ENCODE measurements around the gene SULF2.

Gene SULF2

DNA sequence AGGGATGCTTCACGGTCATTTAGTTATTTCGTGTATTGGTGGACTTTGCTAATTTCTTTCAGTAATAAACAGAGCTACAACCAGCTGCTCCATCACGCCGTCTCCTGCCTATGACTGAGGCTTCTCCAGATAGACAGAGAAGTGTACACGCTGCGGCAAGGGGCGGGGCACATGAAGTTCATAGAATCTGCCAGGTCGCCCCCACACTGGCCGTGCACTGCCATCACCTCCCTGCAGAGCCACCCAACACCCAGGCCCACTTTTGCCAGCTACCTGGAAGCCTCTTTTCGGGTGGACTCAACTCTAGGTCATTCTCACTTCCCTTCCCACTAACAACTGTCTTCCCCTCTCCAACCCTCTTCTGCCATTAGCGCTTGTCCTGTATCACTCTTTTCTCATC lies 88.4 kb downstream of the SULF2 start:
- no peak for DNase-seq (ENCODE audit: low read depth, low spot score)
- no peak overlapping the region for H3K27ac ChIP-seq

DNA sequence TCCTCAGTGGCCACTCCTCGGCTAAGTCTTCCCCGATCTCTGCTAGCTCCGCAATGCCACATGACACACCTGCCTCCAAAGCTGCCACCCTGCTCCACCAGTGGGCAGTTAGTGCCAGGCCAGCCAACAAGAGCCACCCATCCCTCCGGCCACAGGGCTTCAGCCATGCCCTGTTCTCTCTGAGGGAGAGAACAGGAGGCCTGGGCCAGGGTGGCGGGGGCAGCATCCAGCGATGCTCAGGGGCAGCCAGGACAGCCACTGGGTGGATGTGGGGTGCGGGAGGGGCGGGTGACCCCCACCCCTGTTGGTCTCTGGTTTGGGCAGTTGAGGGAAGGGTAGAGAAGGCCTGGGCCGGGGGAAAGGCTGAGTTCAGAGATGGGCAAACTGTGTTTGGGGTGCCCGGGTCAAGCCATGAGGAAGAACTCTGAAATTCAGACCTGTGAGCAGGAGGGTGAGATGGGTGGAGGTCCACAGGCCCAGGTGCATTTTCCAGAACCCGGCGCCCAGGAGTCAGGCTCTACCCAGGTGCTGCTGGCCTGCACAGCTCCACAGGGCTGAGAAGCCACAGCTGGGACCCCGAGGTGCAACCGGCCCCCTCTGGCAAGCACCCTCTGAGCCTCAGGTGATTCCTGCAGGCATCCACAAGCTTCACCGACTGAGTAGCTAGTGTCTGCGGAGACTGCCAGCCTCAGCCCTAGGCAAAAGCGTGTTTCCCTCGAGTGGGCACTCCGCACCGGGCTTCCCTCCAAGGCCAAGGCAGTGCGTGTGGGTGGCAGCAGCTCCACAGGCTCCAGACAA lies 91.1 kb downstream of the SULF2 start:
- no peak overlapping the region for H3K27ac ChIP-seq
- DNase-seq (ENCODE audit: low read depth, low spot score), result no peak

GRCh38 chr20:47691625-47692024 lies 93.7 kb downstream of the SULF2 start:
- DNase-seq (ENCODE audit: low read depth, low spot score), result no peak
- H3K27ac ChIP-seq, result no peak overlapping the region

GRCh38 chr20:47689731-47690130 lies 95.5 kb downstream of the SULF2 start:
- DNase-seq (ENCODE audit: low read depth, low spot score), result no peak
- no peak overlapping the region for H3K27ac ChIP-seq

- no peak for DNase-seq (ENCODE audit: low read depth, low spot score)
- no peak overlapping the region for H3K27ac ChIP-seq
These were observed 96.6 kb downstream of the SULF2 start for GRCh38 chr20:47688385-47689381.

GRCh38 chr20:47687095-47687987 lies 97.9 kb downstream of the SULF2 start:
- H3K27ac ChIP-seq, result no peak overlapping the region
- no peak for DNase-seq (ENCODE audit: low read depth, low spot score)

GRCh38 chr20:47686545-47686944 lies 98.7 kb downstream of the SULF2 start:
- DNase-seq (ENCODE audit: low read depth, low spot score), result no peak
- no peak overlapping the region for H3K27ac ChIP-seq

GRCh38 chr20:47684306-47685080 lies 100.8 kb downstream of the SULF2 start:
- no peak for DNase-seq (ENCODE audit: low read depth, low spot score)
- no peak overlapping the region for H3K27ac ChIP-seq

DNA sequence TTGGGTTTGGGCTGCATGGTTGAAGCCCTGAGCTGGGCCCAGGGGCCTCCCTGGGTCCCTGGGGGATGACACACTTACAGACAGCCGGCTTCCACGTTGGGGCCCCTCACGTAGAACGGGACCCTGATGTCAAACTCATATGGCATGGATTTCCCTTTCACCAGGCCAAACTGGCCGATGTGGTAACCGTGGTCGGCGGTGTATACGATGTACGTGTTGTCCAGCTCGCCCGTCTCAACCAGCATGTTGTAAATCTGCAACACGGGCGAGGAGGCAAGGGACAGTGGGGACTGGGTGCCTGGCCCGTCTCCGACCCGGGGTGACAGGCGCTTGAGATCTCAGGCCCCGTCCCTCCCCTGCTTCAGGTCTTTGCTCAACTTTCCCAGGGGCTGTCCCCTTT lies 102.4 kb downstream of the SULF2 start:
- no peak overlapping the region for H3K27ac ChIP-seq
- no peak for DNase-seq (ENCODE audit: low read depth, low spot score)

GRCh38 chr20:47682028-47682783 lies 103.1 kb downstream of the SULF2 start:
- no peak overlapping the region for H3K27ac ChIP-seq
- no peak for DNase-seq (ENCODE audit: low read depth, low spot score)

DNA sequence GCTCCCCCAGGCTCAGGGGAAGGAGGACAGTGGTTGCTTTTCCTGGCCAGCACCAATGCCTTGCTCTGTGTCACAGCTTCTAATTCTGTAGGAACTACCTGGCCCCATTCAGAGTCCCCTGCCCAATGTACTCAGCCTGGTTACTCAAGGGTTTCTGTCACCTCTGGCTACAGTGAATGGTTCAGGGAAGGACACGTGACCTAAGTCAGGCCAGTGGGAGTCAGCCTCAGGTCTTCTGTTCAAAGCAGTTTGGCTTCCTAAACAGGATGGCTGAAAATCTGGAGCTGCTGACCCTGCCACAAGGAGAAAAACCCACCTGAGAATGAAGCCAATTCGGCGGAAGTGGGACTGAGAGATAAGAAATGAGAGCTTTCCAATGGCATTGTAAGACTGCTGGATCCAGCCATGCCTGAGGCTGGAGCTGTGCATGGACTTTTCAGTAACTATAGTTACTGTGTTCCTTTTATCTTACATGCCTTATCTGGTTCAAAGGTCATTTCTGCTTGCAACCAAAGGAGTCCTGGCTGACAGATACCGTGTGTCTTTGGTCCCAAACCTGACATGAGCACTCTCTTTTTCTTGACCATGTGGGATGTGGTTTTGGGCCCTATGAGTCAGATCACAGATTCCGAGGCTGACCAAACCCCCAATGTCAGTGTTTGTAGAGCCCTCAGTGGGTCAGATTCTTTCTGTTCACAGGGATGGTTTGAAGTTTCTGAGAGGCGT lies 104.3 kb downstream of the SULF2 start:
- DNase-seq (ENCODE audit: low read depth, low spot score), result no peak
- H3K27ac ChIP-seq, result no peak overlapping the region

GRCh38 chr20:47679462-47679861 lies 105.8 kb downstream of the SULF2 start:
- no peak for DNase-seq (ENCODE audit: low read depth, low spot score)
- H3K27ac ChIP-seq, result no peak overlapping the region

GRCh38 chr20:47678536-47678935 lies 106.7 kb downstream of the SULF2 start:
- no peak overlapping the region for H3K27ac ChIP-seq
- DNase-seq (ENCODE audit: low read depth, low spot score), result no peak

DNA sequence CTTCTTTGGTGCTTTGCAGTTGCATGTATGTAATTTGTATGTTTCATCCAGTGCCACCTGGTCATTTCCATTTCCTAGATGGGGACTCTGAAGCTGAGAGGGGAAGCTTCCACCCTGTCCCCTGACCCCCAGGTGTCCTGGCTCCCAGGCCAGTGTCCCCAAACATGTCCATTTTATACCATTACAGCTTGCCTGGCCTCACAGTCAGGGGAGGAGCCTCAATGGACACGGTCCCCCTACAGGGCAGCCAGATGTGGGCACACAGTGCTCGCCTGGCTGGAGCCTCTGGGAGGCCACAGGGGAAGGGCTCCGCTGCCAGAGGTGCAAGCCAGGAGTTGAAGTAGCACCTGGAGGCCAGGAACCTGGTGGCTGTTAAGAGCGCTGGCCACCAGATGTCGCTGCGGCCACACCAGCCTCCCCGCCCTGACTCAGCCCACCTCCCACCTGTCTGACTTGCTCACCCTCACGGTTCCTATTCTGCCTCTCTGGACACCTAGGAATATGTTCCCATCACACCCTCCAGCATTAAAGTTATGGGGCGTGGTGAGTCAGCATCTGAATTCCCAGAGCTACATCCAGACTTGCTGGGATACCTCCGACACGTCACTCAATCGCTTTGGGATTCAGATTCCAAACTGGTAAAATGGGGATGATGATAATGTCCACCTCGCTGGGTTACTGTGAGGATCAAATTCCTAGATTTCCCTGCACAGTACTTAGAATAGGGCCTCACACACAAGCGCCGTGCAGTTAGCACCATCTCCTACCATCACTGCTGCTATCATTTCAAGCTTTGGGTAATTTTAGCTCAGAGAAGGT lies 107.4 kb downstream of the SULF2 start:
- H3K27ac ChIP-seq, result no peak overlapping the region
- DNase-seq (ENCODE audit: low read depth, low spot score), result peak; percentile 3

DNA sequence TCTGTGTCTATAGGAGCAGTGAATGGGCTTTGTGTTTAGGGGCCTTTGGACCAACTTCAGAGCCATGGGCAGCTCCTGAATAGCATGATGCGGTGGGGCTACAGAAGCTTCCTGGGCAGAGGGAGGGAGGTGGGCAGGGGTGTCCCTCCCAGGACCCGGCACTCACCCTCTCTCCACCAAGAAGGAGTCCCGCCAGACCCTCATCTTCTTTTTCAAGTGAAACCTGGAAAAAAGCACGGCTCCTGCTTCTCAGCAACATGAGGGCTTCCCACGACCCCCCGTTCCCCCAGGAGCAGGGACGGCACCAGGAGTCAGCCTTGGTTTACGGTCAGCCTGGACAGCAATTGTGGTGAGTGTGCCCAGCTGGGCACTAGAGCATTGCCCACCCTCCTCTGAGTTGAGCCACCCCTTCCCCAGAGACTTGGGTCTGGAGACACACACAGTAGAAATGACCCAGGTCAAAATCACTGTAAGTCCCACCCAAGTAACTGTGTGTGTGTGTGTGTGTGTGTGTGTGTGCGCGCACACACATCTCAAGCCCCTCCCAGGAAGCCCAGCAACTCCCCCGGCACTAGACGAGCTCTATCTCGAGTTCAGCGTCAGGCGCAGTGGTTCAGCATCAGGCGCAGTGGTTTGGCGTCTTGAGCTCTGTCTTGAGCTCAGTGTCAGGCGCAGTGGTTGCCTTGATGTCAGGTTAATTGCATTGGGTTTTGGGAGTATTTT lies 108.2 kb downstream of the SULF2 start:
- DNase-seq (ENCODE audit: low read depth, low spot score), result no peak
- H3K27ac ChIP-seq, result no peak overlapping the region

DNA sequence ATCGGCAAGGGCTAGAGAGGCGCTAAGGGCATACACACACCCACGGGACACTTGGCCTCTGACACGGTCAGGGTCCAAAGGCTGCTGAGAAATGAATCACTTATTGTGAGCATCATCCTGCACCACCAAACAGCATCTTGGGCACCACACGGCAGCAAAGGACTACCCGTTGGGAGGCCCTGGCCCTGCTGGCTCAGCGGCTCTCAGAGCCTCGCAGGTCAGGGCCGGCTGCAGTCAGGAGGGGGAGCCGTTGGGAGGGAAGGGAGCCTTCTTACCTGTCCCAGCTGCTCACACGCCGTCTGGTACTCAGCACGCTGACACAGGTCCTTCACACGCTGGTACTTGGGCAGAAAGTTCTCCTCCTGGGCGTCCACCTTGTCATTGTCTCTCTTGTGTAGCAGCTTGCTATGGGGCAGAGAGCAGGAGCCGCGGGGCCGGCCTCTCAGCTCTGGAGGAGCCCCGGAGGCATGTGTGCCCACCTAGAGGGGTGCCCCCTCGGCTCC lies 109.0 kb downstream of the SULF2 start:
- H3K27ac ChIP-seq, result no peak overlapping the region
- DNase-seq (ENCODE audit: low read depth, low spot score), result no peak

Data from epithelial cell of prostate (primary cell).